Activated naive CD4-positive, alpha-beta T cell treated with anti-CD3 and anti-CD28 coated beads for 36 hours (primary cell): ENCODE measurements around the gene MUC21. TPM values are rescaled to one million over a fixed set of nuclear protein-coding genes. Genes with fewer than 3 reads are reported as not detected.
"Not testable (repeated sequence)": the region's sequence is repeated elsewhere in the genome, so short reads cannot be mapped to it uniquely, and the experiment has no call there.

Experiments used
- CTCF ChIA-PET: fragments of 350-600 bp; sonication (Branson Sonifier 250); formaldehyde crosslinking; loops from one replicate; lab custom pipeline; 2021; ENCODE audit warnings: antibody characterized with exemption; lab: Charles Lee
- DNase-seq: peaks from one replicate; pipeline ENCODE4 v3.0.0-alpha.2; 2020
- H3K27ac Mint-ChIP-seq: one replicate; pipeline ENCODE4 v1.8.0; 2021; ENCODE audit warnings: mild to moderate bottlenecking, mixed read lengths
- H3K27me3 Mint-ChIP-seq: one replicate; pipeline ENCODE4 v1.8.0; 2021; ENCODE audit warnings: low read depth, mixed read lengths
- H3K36me3 Mint-ChIP-seq: one replicate; pipeline ENCODE4 v1.8.0; 2021; ENCODE audit warnings: low read depth, mixed read lengths
- H3K4me1 Mint-ChIP-seq: one replicate; pipeline ENCODE4 v1.8.0; 2021; ENCODE audit warnings: low read depth, mixed read lengths
- H3K4me3 Mint-ChIP-seq: one replicate; pipeline ENCODE4 v1.8.0; 2021; ENCODE audit warnings: mild to moderate bottlenecking, moderate library complexity, mixed read lengths
- H3K9me3 Mint-ChIP-seq: one replicate; pipeline ENCODE4 v1.8.0; 2021; ENCODE audit warnings: mixed read lengths
- intact Hi-C: fragments of 100-400 bp; cut with micrococcal nuclease; formaldehyde crosslinking; loops from one replicate; pipeline ENCODE4 v1.15.1; 2023
- total RNA-seq, 2 experiments: library from RNA; stranded (reverse); gene quantifications; one replicate each; pipeline ENCODE4 v1.2.3, GENCODE V29; 2021

Gene MUC21
- total RNA-seq, 2 experiments from 2014 or later, result not detected

GRCh38 chr6:31000067-31000860 lies 16.7 kb downstream of the MUC21 start:
- intact Hi-C loops, H3K36me3 Mint-ChIP-seq, DNase-seq, H3K27ac Mint-ChIP-seq, H3K27me3 Mint-ChIP-seq, H3K4me3 Mint-ChIP-seq, H3K9me3 Mint-ChIP-seq: not testable (repeated sequence)
- CTCF ChIA-PET, result interaction anchor here (0.8 kb wide), 1 partner anchor 70 kb away, joined by 3 read pairs; no protein-coding TSS in a partner anchor
- H3K4me1 Mint-ChIP-seq, result peaks cover 21% of the 10 kb centered on the region

- intact Hi-C loops, result no loop called here
- H3K4me3 Mint-ChIP-seq, result no peak overlapping the region
- H3K9me3 Mint-ChIP-seq, result no peaks in the 10 kb centered on the region
- H3K4me1 Mint-ChIP-seq, result peaks cover 22% of the 10 kb centered on the region
- H3K27me3 Mint-ChIP-seq, result no peaks in the 10 kb centered on the region
- no peaks in the 10 kb centered on the region for H3K36me3 Mint-ChIP-seq
- no peak for DNase-seq
- no peak overlapping the region for H3K27ac Mint-ChIP-seq
- CTCF ChIA-PET, result interaction anchor here (0.8 kb wide), 1 partner anchor 69 kb away, joined by 3 read pairs; no protein-coding TSS in a partner anchor
Observed at GRCh38 chr6:31001281-31001888, 17.9 kb downstream of the MUC21 start.

- intact Hi-C loops, result no loop called here
- Mint-ChIP-seq H3K9me3 (no peaks in the 10 kb centered on the region), H3K4me1 (peaks cover 22% of the 10 kb centered on the region), H3K27ac (no peak overlapping the region), H3K4me3 (no peak overlapping the region), H3K27me3 (no peaks in the 10 kb centered on the region), H3K36me3 (no peaks in the 10 kb centered on the region)
- CTCF ChIA-PET, result interaction anchor here (0.6 to 1.8 kb wide), 3 partner anchors 20 to 85 kb away, joined by 3 to 4 read pairs (median 3); no protein-coding TSS in a partner anchor
- DNase-seq, result no peak
Observed at GRCh38 chr6:31002471-31002870, 19.0 kb downstream of the MUC21 start.

GRCh38 chr6:31004794-31005193 lies 21.3 kb downstream of the MUC21 start:
- H3K9me3 Mint-ChIP-seq, result no peaks in the 10 kb centered on the region
- peaks cover 8% of the 10 kb centered on the region for H3K27me3 Mint-ChIP-seq
- no peak overlapping the region for H3K27ac Mint-ChIP-seq
- no peaks in the 10 kb centered on the region for H3K36me3 Mint-ChIP-seq
- no peak overlapping the region for H3K4me3 Mint-ChIP-seq
- intact Hi-C loops, result no loop called here
- CTCF ChIA-PET, result no interaction called here
- peaks cover 22% of the 10 kb centered on the region for H3K4me1 Mint-ChIP-seq
- DNase-seq, result no peak

DNA sequence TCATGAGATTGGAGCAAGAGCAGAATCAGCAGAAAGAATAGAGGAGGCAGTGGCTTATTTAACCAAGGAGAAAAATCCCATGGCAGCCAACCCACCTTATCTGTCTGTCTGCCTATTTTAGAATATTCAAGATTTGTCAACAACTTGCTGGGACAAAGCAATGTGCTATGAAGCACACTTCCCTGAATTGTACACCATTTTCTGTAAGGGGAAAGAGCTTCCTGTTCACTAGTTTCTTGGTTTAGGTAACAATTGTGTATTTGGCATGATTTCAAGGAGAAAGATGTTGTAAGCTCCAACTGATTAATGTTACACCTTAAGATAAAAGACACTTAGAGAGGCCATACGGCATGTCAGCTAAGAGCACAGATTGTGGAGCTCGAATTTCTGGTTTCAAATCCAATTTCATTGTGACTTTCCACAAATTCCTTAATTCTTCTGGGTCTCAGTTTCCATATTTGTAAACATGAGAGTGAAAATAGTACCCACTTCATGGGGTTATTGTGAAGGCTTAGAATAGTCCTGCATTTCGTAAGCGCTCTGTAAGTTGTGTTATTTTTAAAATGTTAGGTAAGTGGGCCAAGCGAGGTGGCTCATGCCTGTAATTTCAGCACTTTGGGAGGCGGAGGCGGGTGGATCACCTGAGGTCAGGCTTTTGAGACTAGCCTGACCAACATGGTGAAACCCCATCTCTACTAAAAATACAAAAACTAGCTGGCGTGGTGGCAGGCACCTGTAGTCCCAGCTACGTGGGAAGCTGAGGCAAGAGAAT lies 21.9 kb downstream of the MUC21 start:
- DNase-seq, result no peak
- Mint-ChIP-seq H3K4me1 (peaks cover 26% of the 10 kb centered on the region), H3K27me3 (peaks cover 8% of the 10 kb centered on the region), H3K9me3 (no peaks in the 10 kb centered on the region), H3K4me3 (no peak overlapping the region), H3K36me3 (no peaks in the 10 kb centered on the region), H3K27ac (no peak overlapping the region)
- CTCF ChIA-PET, result no interaction called here
- intact Hi-C loops, result no loop called here

- H3K36me3 Mint-ChIP-seq, result no peaks in the 10 kb centered on the region
- CTCF ChIA-PET, result interaction anchor here (1.2 kb wide), 1 partner anchor 72 kb away, joined by 4 read pairs; no protein-coding TSS in a partner anchor
- no peak overlapping the region for H3K27ac Mint-ChIP-seq
- H3K4me3 Mint-ChIP-seq, result no peak overlapping the region
- H3K4me1 Mint-ChIP-seq, result peaks cover 26% of the 10 kb centered on the region
- no peaks in the 10 kb centered on the region for H3K9me3 Mint-ChIP-seq
- H3K27me3 Mint-ChIP-seq, result peaks cover 12% of the 10 kb centered on the region
- intact Hi-C loops, result no loop called here
- no peak for DNase-seq
Observed at GRCh38 chr6:31007694-31008093, 24.2 kb downstream of the MUC21 start.

GRCh38 chr6:31008165-31008564 lies 24.6 kb downstream of the MUC21 start:
- intact Hi-C loops, result no loop called here
- no peaks in the 10 kb centered on the region for H3K9me3 Mint-ChIP-seq
- H3K4me3 Mint-ChIP-seq, result no peak overlapping the region
- no peak for DNase-seq
- CTCF ChIA-PET, result no interaction called here
- peaks cover 12% of the 10 kb centered on the region for H3K27me3 Mint-ChIP-seq
- no peaks in the 10 kb centered on the region for H3K36me3 Mint-ChIP-seq
- H3K27ac Mint-ChIP-seq, result no peak overlapping the region
- peaks cover 26% of the 10 kb centered on the region for H3K4me1 Mint-ChIP-seq

GRCh38 chr6:31009731-31010130 lies 26.2 kb downstream of the MUC21 start:
- Mint-ChIP-seq H3K4me3 (no peak overlapping the region), H3K27me3 (peaks cover 12% of the 10 kb centered on the region), H3K36me3 (no peaks in the 10 kb centered on the region), H3K4me1 (peaks cover 19% of the 10 kb centered on the region), H3K27ac (no peak overlapping the region), H3K9me3 (no peaks in the 10 kb centered on the region)
- DNase-seq, result no peak
- CTCF ChIA-PET, result no interaction called here
- intact Hi-C loops, result no loop called here

DNA sequence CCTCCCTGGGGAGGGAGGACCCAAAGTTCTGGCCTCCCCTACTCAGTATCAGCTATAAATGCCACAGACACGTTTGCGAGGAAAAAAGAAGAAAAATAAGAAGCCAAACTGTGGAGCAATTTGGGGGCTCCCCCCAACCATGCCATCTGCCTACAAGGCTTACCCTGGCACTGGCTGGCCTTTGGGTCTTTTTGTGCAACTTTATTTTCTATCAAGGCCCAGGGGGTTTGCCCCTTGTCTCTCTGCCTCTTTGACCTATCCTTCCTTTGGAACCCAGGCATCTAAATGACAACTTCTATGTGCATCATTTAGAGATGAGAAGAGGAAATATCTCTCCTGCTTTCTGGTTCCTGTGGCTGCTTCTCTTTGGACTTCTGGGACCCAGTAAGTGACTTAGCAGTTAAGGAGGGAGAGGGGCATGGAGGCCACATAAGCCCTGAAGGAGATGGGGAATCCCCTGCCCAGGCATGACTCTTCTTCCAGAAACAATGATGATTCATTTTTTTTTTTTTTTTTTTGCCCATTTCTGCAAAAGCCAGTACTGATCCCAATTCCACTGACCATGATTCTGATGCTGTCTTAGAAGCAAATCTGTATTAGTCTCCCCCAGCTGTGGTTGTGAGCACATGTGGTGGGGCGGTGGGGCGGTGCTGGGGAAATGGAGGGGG lies 27.0 kb downstream of the MUC21 start, which contains the start of gene MUC22:
TSS of gene MUC22 (plus strand) at position 82 of the 668 bp plus-strand sequence. CDS start at position 315, 233 bp downstream.
- no peaks in the 10 kb centered on the region for H3K36me3 Mint-ChIP-seq
- H3K27ac Mint-ChIP-seq, result no peak within 1 kb of the TSS
- H3K4me3 Mint-ChIP-seq, result no peak within 1 kb of the TSS
- no peaks in the 10 kb centered on the region for H3K9me3 Mint-ChIP-seq
- peaks cover 12% of the 10 kb centered on the region for H3K27me3 Mint-ChIP-seq
- CTCF ChIA-PET, result no interaction called here
- DNase-seq, result peak; percentile 55
- intact Hi-C loops, result no loop called here
- H3K4me1 Mint-ChIP-seq, result peaks cover 13% of the 10 kb centered on the region

DNA sequence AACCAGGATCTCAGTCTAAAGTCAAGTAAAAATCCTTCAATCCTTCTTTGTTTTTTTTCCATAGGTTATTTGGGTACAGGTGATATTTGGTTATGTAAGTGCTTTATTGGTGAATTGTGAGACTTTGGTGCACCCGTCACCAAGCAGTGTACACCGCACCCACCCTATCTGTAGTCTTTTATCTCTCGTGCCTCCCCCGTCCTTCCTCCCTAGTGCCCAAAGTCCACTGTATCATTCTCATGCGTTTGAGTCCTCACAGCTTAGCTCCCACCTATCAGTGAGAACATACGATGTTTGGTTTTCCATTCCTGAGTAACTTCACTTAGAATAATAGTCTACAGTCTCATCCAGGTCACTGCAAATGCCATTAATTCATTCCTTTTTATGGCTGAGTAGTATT lies 27.6 kb downstream of the MUC21 start:
- intact Hi-C loops, result no loop called here
- Mint-ChIP-seq H3K27ac (no peak overlapping the region), H3K4me3 (no peak overlapping the region), H3K36me3 (no peaks in the 10 kb centered on the region), H3K9me3 (no peaks in the 10 kb centered on the region), H3K4me1 (peaks cover 13% of the 10 kb centered on the region), H3K27me3 (peaks cover 12% of the 10 kb centered on the region)
- DNase-seq, result no peak
- CTCF ChIA-PET, result no interaction called here

GRCh38 chr6:31016659-31017299 lies 33.3 kb downstream of the MUC21 start:
- Mint-ChIP-seq H3K4me3 (no peak overlapping the region), H3K36me3 (no peaks in the 10 kb centered on the region), H3K9me3 (no peaks in the 10 kb centered on the region), H3K4me1 (no peaks in the 10 kb centered on the region), H3K27ac (no peak overlapping the region), H3K27me3 (peaks cover 4% of the 10 kb centered on the region)
- CTCF ChIA-PET, result interaction anchor here (1.7 kb wide), 1 partner anchor 31 kb away, joined by 3 read pairs; no protein-coding TSS in a partner anchor
- DNase-seq, result no peak
- intact Hi-C loops, result no loop called here
